Natural killer cell treated with Interleukin-12 subunit alpha and Interleukin-12 subunit beta and Interleukin-15 and Interleukin-18, amount 100 ng/mL, for 72 hours (primary cell): Measurements from ENCODE around the gene ZNF79. TPM values are rescaled to one million over a fixed set of nuclear protein-coding genes. Genes with fewer than 3 reads are reported as not detected.

Experiments
- ATAC-seq, 2 donors: fragments of 150-1000 bp; cut with Tn5 transposase in 1 of 2; sonication (Bioruptor Pico), chemical (Tn5 transposase) in 1 of 2; 2 replicates each; pipeline ENCODE4 v1.10.0; 2021
- DNase-seq: peaks from one replicate; pipeline ENCODE4 v3.0.0; 2022; ENCODE audit warnings: low spot score
- H3K27ac Mint-ChIP-seq, 2 donors: 1 replicate in 1 of 2; 2 replicates in 1 of 2; pipeline ENCODE4 v1.8.0; 2022; ENCODE audit warnings: mixed read lengths in 2 of 2, mild to moderate bottlenecking in 1 of 2, moderate library complexity in 1 of 2
- H3K27me3 Mint-ChIP-seq, 2 donors: 1 replicate in 1 of 2; 2 replicates in 1 of 2; pipeline ENCODE4 v1.8.0; 2022; ENCODE audit warnings: mixed read lengths in 2 of 2
- H3K36me3 Mint-ChIP-seq: one replicate; pipeline ENCODE4 v1.8.0; 2022; ENCODE audit warnings: mixed read lengths
- H3K4me1 Mint-ChIP-seq, 2 donors: 1 replicate in 1 of 2; 2 replicates in 1 of 2; pipeline ENCODE4 v1.8.0; 2022; ENCODE audit warnings: low read depth in 2 of 2, mixed read lengths in 2 of 2, mild to moderate bottlenecking in 1 of 2
- H3K4me3 Mint-ChIP-seq: one replicate; pipeline ENCODE4 v1.8.0; 2022; ENCODE audit warnings: mixed read lengths
- H3K9me3 Mint-ChIP-seq: 2 replicates; pipeline ENCODE4 v1.8.0; 2022; ENCODE audit warnings: mixed read lengths
- total RNA-seq, 2 donors: library from RNA; stranded (reverse); gene quantifications; one replicate each; pipeline ENCODE4 v1.2.3, GENCODE V29; 2022

The ZNF79 gene
- total RNA-seq, 2 donors from 2014 or later: 14.4 to 16.3 TPM

DNA sequence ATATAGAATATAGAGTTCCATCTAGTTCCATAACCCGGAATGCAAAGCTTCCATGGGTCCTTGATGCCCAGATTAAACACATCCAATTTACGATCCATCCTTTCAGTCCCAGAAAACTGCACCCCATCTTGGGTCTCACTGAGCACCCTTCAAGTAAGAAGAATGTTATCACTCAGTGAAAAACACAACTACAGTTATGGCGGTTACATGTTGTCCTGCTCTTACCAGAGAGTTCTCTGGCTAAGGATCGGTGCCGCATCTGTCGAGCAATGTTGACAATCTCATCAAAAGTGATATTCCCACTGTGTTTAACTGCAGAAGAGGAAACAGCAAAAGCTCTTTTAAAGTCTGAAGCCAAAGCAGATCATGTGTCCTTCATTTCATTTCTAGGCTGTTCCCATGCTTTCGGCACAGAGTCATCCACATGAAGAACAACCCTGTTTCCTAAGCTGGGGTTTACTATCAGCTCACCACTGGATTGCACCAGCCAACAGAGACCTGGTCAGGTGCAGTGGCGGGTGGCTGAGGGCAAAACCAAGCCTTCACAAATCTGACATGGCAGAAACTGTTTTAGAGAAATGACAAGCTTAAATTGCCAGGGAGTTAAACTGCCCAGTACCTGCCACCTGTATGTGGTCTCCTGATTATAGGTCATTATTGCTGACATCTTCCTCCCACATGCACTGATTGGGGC, 24.1 kb downstream of the ZNF79 start:
- no peaks in the 10 kb centered on the region for H3K27me3 Mint-ChIP-seq
- H3K27ac Mint-ChIP-seq: peak overlapping the region; percentile 93 to 94
- H3K9me3 Mint-ChIP-seq: no peaks in the 10 kb centered on the region
- DNase-seq (no peak), ATAC-seq (no peak)
- peaks cover 57 to 58% of the 10 kb centered on the region in 2 donors for H3K4me1 Mint-ChIP-seq
- H3K36me3 Mint-ChIP-seq: peaks cover 58% of the 10 kb centered on the region
- H3K4me3 Mint-ChIP-seq: peak overlapping the region; percentile 91

GRCh38 chr9:127449332-127449966, 25.3 kb downstream of the ZNF79 start:
- peaks cover 54% of the 10 kb centered on the region in 2 donors for H3K4me1 Mint-ChIP-seq
- peak overlapping the region; percentile 93 to 94 for H3K27ac Mint-ChIP-seq
- no peaks in the 10 kb centered on the region for H3K27me3 Mint-ChIP-seq
- ATAC-seq (no peak), DNase-seq (no peak)
- H3K36me3 Mint-ChIP-seq: peaks cover 51% of the 10 kb centered on the region
- peak overlapping the region; percentile 91 for H3K4me3 Mint-ChIP-seq
- no peaks in the 10 kb centered on the region for H3K9me3 Mint-ChIP-seq

DNA sequence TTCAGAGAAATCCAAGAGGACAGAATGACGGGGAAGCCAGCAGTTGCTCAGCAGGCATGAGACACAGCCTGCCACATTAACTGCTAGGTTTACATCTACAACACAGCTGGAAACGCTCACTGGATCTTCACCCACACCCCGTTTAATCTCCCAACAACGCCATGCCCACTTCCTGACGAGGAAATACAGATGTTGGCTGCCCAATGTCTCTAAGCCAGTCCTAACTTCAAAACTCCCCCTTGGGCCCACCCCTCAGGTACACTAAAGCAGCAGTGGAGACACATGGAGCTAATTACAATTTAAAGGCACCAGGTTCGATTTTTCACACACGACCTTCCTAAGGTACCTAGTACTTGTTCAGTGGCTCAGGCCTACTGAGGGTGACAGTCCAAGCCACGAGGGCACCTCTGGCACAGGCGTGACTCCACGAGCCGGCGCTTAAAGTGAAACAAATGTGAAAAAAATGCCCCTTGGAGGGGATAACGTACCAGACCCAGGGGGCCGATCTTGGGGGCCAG, 26.1 kb downstream of the ZNF79 start:
- ATAC-seq (peak in 1 of 2 donors; percentile 0), DNase-seq (no peak)
- Mint-ChIP-seq H3K4me1 (peaks cover 48 to 49% of the 10 kb centered on the region in 2 donors), H3K36me3 (peaks cover 43% of the 10 kb centered on the region), H3K9me3 (no peaks in the 10 kb centered on the region), H3K27ac (peak overlapping the region; percentile 93 to 94), H3K27me3 (no peaks in the 10 kb centered on the region), H3K4me3 (peak overlapping the region; percentile 91)

DNA sequence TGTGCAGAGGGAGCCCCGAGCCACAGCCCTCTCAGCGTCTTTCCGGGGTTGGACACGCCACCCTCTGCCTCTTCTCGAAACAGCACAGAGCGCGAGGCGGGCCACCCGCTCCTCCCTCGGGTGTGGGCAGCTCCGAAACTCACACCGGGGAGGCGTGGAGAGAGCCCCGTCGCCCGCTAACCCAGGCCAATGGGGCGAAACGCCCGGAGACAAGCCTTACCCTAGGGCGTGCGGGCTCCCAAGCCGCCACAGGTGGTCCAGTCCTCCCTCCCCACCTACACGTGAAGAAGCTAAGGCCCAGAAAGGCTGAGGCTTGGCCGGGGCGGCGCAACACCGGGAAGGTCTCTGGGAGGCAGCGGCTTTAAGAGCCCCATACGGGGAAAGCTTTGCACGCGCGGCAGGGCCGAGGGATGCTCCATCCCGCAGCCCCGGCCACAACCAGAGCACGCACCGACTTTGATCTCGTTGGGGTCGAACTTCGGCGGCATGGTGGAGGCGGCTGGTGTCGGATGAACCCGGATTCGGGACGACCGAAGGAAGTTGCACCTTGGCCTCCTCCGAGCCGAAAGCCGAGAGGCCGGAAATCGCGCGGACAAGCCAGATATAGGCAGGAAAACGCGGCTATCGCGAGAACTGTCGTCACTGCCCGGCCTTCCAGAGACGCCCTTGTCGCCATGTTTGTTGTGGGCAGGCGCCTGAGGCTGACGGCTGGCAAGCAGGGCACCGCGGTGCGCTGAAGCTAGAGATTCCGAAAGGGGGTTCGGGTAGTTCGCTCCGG, 26.8 kb downstream of the ZNF79 start, which contains the start of the genes LRSAM1 and RPL12:
TSS of gene LRSAM1 (plus strand) at position 681 of the 778 bp plus-strand sequence. CDS start 3,018 bp downstream, outside the sequence.
TSS of gene RPL12 (minus strand) at position 577 of the 778 bp plus-strand sequence. CDS start at position 488, 89 bp downstream.
- peak within 1 kb of the TSS; percentile 93 to 94 for H3K27ac Mint-ChIP-seq
- H3K36me3 Mint-ChIP-seq: peaks cover 45% of the 10 kb centered on the region
- ATAC-seq (peak; percentile 83 to 91), DNase-seq (peak; percentile 96)
- H3K4me3 Mint-ChIP-seq: peak within 1 kb of the TSS; percentile 91
- no peaks in the 10 kb centered on the region for H3K9me3 Mint-ChIP-seq
- no peaks in the 10 kb centered on the region for H3K27me3 Mint-ChIP-seq
- peaks cover 54 to 55% of the 10 kb centered on the region in 2 donors for H3K4me1 Mint-ChIP-seq

DNA sequence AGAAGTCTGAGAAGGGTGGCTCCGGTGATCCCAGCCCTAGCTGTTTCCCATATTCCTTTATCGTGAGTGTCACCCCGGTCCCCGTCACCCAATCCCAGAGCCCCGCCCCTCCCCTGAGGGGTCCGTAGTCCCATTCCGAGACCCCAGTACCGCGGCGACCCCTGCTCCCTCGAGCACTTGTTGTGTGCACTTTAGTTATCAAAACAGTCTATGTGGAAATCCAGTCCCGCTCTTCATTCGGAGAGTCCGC, 27.4 kb downstream of the ZNF79 start:
- H3K36me3 Mint-ChIP-seq: peaks cover 40% of the 10 kb centered on the region
- H3K9me3 Mint-ChIP-seq: no peaks in the 10 kb centered on the region
- ATAC-seq (no peak), DNase-seq (no peak)
- no peaks in the 10 kb centered on the region for H3K27me3 Mint-ChIP-seq
- H3K4me3 Mint-ChIP-seq: peak overlapping the region; percentile 91
- H3K27ac Mint-ChIP-seq: peak overlapping the region; percentile 93 to 94
- H3K4me1 Mint-ChIP-seq: peaks cover 49 to 51% of the 10 kb centered on the region in 2 donors

- no peaks in the 10 kb centered on the region for H3K27me3 Mint-ChIP-seq
- peaks cover 36% of the 10 kb centered on the region for H3K36me3 Mint-ChIP-seq
- no peak for DNase-seq
- H3K27ac Mint-ChIP-seq: peak overlapping the region; percentile 93 to 94
- H3K4me1 Mint-ChIP-seq: peaks cover 46 to 48% of the 10 kb centered on the region in 2 donors
- H3K4me3 Mint-ChIP-seq: peak overlapping the region; percentile 91
- H3K9me3 Mint-ChIP-seq: no peaks in the 10 kb centered on the region
- peak in 1 of 2 donors; percentile 10 for ATAC-seq
These were observed 27.9 kb downstream of the ZNF79 start for GRCh38 chr9:127451858-127452656.

- Mint-ChIP-seq H3K36me3 (peaks cover 32% of the 10 kb centered on the region), H3K27ac (peak overlapping the region; percentile 93 to 94), H3K9me3 (no peaks in the 10 kb centered on the region), H3K4me1 (peaks cover 41 to 42% of the 10 kb centered on the region in 2 donors), H3K4me3 (peak overlapping the region; percentile 91), H3K27me3 (no peaks in the 10 kb centered on the region)
- no peak for ATAC-seq
- DNase-seq: no peak
These were observed 28.5 kb downstream of the ZNF79 start for GRCh38 chr9:127452691-127453090.

GRCh38 chr9:127455324-127455992, 31.3 kb downstream of the ZNF79 start:
- Mint-ChIP-seq H3K36me3 (peaks cover 4% of the 10 kb centered on the region), H3K27ac (peak overlapping the region in 1 of 2 donors; percentile 44), H3K4me1 (peaks cover 16 to 17% of the 10 kb centered on the region in 2 donors), H3K4me3 (no peak overlapping the region), H3K27me3 (no peaks in the 10 kb centered on the region), H3K9me3 (no peaks in the 10 kb centered on the region)
- no peak for ATAC-seq
- DNase-seq: no peak

GRCh38 chr9:127457191-127457878, 33.2 kb downstream of the ZNF79 start:
- Mint-ChIP-seq H3K9me3 (no peaks in the 10 kb centered on the region), H3K27ac (no peak overlapping the region), H3K4me3 (no peak overlapping the region), H3K36me3 (peaks cover 4% of the 10 kb centered on the region), H3K4me1 (peaks cover 8 to 9% of the 10 kb centered on the region in 2 donors), H3K27me3 (no peaks in the 10 kb centered on the region)
- peak in 1 of 2 donors; percentile 36 for ATAC-seq
- DNase-seq: no peak

DNA sequence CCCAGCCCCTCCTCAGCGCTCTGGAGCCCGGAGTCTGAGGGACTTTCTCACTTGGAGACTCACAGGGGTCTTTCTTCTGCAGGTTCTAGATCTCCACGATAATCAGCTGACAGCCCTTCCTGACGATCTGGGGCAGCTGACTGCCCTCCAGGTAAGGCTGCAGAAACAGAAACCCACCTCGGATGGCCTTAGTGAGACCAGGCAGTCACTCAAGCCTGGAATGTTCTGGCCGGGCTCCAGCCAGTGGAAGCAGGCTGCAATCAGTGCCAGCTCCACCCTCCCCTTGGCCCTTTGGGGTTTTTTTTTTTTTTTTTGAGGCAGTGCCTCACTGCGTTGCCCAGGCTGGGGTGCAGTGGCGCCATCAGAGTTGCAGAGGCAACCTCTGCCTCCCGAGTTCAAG, 34.7 kb downstream of the ZNF79 start:
- Mint-ChIP-seq H3K4me1 (peaks cover 6 to 7% of the 10 kb centered on the region in 2 donors), H3K4me3 (no peak overlapping the region)

GRCh38 chr9:127463382-127463781, 39.2 kb downstream of the ZNF79 start:
- ATAC-seq (no peak), DNase-seq (no peak)
- Mint-ChIP-seq H3K27ac (no peak overlapping the region), H3K4me1 (peaks cover 0 to 4% of the 10 kb centered on the region in 2 donors), H3K4me3 (no peak overlapping the region), H3K36me3 (peaks cover 6% of the 10 kb centered on the region), H3K27me3 (no peaks in the 10 kb centered on the region), H3K9me3 (no peaks in the 10 kb centered on the region)

More for the DNA sequence above, 34.7 kb downstream of the ZNF79 start:
- H3K27me3 Mint-ChIP-seq: no peaks in the 10 kb centered on the region
- H3K36me3 Mint-ChIP-seq: peaks cover 4% of the 10 kb centered on the region
- H3K27ac Mint-ChIP-seq: no peak overlapping the region
- DNase-seq (no peak), ATAC-seq (no peak)
- H3K9me3 Mint-ChIP-seq: no peaks in the 10 kb centered on the region

- H3K9me3 Mint-ChIP-seq: no peaks in the 10 kb centered on the region
- ATAC-seq: peak in 1 of 2 donors; percentile 40
- no peak overlapping the region for H3K4me3 Mint-ChIP-seq
- no peak overlapping the region for H3K27ac Mint-ChIP-seq
- DNase-seq: no peak
- H3K27me3 Mint-ChIP-seq: no peaks in the 10 kb centered on the region
- H3K4me1 Mint-ChIP-seq: peaks cover 0 to 4% of the 10 kb centered on the region in 2 donors
- peaks cover 6% of the 10 kb centered on the region for H3K36me3 Mint-ChIP-seq
These were observed 39.7 kb downstream of the ZNF79 start for GRCh38 chr9:127463911-127464310.
